Activated T-cell treated with anti-CD3 and anti-CD28 coated beads for 4 hours (primary cell): ENCODE data around the gene ELP4.

Experiments used
- DNase-seq: peaks from one replicate; pipeline ENCODE4 v3.0.0-alpha.2; 2020

The ELP4 gene

GRCh38 chr11:31827455-31828206 is 318.1 kb downstream of the ELP4 start:
- no peak for DNase-seq

DNA sequence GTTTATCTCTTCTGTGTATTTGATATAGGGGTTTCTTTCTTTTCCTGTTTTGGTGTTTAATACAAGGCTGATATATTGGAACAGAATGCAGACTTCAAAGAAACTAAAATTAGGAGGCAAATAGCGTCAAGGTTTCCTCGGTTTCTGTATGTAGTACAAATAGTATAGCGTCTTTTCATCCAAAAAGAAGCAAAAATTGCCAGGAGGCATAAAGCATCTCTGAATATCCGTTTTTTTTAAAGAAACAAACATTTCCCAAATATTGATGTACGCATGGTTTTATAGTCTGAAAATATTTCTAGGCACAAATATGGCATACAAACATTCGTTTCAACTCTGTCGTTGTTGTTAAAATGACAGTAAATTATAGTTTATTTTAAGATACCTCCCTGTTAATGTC is 318.6 kb downstream of the ELP4 start:
- DNase-seq, result no peak

- DNase-seq, result no peak
Observed at GRCh38 chr11:31830406-31830805, 320.8 kb downstream of the ELP4 start.

DNA sequence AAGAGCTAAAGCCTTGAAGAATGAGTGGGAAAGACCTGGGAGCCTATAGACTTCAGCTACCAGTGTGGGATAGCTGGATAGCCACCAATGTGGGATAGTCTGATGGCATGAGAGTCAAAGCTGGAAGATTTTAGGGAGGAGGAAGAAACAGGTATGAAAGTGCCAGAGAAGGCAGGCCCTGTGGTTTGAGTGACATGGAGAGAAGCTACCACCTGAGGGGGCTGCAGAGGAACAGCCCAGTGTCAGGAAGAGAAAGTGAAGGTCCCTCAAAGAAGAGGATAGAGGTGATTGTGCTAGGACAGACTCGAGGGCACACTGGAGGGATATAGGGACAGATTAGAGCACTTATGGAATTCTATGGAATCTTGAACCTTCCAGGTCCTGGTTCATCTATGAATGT is 324.7 kb downstream of the ELP4 start:
- DNase-seq, result no peak
